Right cardiac atrium (tissue), 5 donors: Measurements from ENCODE around the gene NEDD4L. TPM values are rescaled to one million over a fixed set of nuclear protein-coding genes. Genes with fewer than 3 reads are reported as not detected.
A peak's percentile ranks its signal among the peaks of the same experiment; 100 is the strongest.

Experiments used
- ATAC-seq, 2 donors: fragments of 200-7000 bp; cut with Tn5 transposase; one replicate each; pipeline versions ENCODE4 v1.8.0 to v1.9.1; 2020; ENCODE audit warnings: moderate library complexity in 2 of 2, mild to moderate bottlenecking in 1 of 2
- DNase-seq, 3 donors: peaks; one replicate each; pipeline ENCODE4 v3.0.0-alpha.2; 2020
- H3K27ac ChIP-seq: one replicate; pipeline ENCODE4 v1.5.1; 2013; ENCODE audit warnings: mild to moderate bottlenecking, low read length, control low read depth, moderate library complexity
- H3K27me3 ChIP-seq: one replicate; pipeline ENCODE4 v1.6.1; 2013; ENCODE audit not compliant: control insufficient read depth, insufficient read depth
- H3K4me1 ChIP-seq: one replicate; pipeline ENCODE4 v1.6.1; 2013; ENCODE audit warnings: low read length; ENCODE audit not compliant: control insufficient read depth, insufficient read depth
- H3K4me3 ChIP-seq: one replicate; pipeline ENCODE4 v1.5.1; 2013; ENCODE audit warnings: low read length, control low read depth
- H3K9me3 ChIP-seq: one replicate; pipeline ENCODE4 v1.6.1; 2013; ENCODE audit warnings: low read length; ENCODE audit not compliant: control insufficient read depth
- WGBS: extraction: QIAGEN DNeasy Blood & Tissue Kit; methylation state at CpG from one replicate; pipeline ENCODE4 v1.1.7; 2013; 5-methylcytosine and 5-hydroxymethylcytosine counted together
- intact Hi-C, 4 donors: fragments of 100-400 bp; cut with DNase I; formaldehyde crosslinking; loops; one replicate each; pipeline versions ENCODE4 v1.11.0 to v1.14.0; 2022 to 2023
- polyA plus RNA-seq: library from polyadenylated mRNA; stranded (reverse); fragments of 200-250 nt; gene quantifications from one replicate; pipeline ENCODE4 v1.2.3, GENCODE V29; 2013
- total RNA-seq, 4 donors: library from RNA; stranded (reverse); fragmentation: NEBNext Ultra II Directional; extraction: Animal tissue kit (Norgen Biotek cat#: 25700); gene quantifications; one replicate each; pipeline ENCODE4 v1.2.1, GENCODE V29; 2021
- donor health status: healthy with polysubstance abuse.
- donor health status: DM: no; HTN: yes; CAD: no.
- donor health status: DM: no; HTN: no; CAD: no.
- donor health status: DM: no; HTN: yes; CAD: no; lungs with severe emphysema.
- donor health status: DM: yes; HTN: yes; CAD: no.

Gene NEDD4L
- total and polyA plus RNA-seq, 5 donors = 25.7 to 87.5 (median 74.0) TPM

GRCh38 chr18:58241877-58242276, 197.9 kb downstream of the NEDD4L start:
- Histone ChIP-seq H3K4me1 (no peaks in the 10 kb centered on the region), H3K27me3 (no peaks in the 10 kb centered on the region), H3K4me3 (no peak overlapping the region), H3K27ac (no peak overlapping the region), H3K9me3 (no peaks in the 10 kb centered on the region)
- peak; percentile 52 to 71 for ATAC-seq
- intact Hi-C loops = no loop called here
- DNase-seq = peak in 1 of 3 donors; percentile 30
- 30% methylated on average over 6 of the region's 6 CpGs for WGBS

DNA sequence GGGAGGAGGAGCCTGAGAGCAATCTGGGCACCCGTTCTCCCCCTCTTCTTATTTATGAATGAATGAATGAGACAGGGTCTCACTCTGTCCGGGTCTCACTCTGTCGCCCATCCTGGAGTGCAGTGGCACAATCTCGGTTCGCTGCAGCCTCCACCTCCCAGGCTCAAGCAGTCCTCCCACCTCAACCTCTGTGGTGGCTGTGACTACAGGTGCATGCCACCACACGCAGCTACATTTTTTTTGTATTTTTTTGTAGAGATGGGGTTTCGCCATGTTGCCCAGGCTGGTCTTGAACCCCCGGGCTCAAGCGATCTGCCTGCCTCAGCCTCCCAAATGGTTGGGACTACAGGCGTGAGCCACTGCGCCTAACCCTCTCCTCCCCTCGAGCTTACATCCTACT, 198.4 kb downstream of the NEDD4L start:
- intact Hi-C loops = no loop called here
- H3K4me1 ChIP-seq = peaks cover 4% of the 10 kb centered on the region
- no peaks in the 10 kb centered on the region for H3K9me3 ChIP-seq
- ATAC-seq (no peak), DNase-seq (no peak)
- 93% methylated on average over 12 of the region's 12 CpGs for WGBS
- H3K27me3 ChIP-seq = no peaks in the 10 kb centered on the region
- H3K4me3 ChIP-seq = no peak overlapping the region
- no peak overlapping the region for H3K27ac ChIP-seq

GRCh38 chr18:58242968-58243367, 198.9 kb downstream of the NEDD4L start:
- Histone ChIP-seq H3K27me3 (no peaks in the 10 kb centered on the region), H3K4me3 (no peak overlapping the region), H3K9me3 (no peaks in the 10 kb centered on the region), H3K4me1 (peaks cover 4% of the 10 kb centered on the region), H3K27ac (no peak overlapping the region)
- DNase-seq (no peak), ATAC-seq (no peak)
- intact Hi-C loops = no loop called here
- 87% methylated on average over 5 of the region's 5 CpGs for WGBS

GRCh38 chr18:58243401-58243800, 199.4 kb downstream of the NEDD4L start:
- ATAC-seq (no peak), DNase-seq (no peak)
- Histone ChIP-seq H3K27ac (no peak overlapping the region), H3K4me3 (no peak overlapping the region), H3K4me1 (peaks cover 4% of the 10 kb centered on the region), H3K9me3 (no peaks in the 10 kb centered on the region), H3K27me3 (no peaks in the 10 kb centered on the region)
- 94% methylated on average over 5 of the region's 5 CpGs for WGBS
- intact Hi-C loops = no loop called here

DNA sequence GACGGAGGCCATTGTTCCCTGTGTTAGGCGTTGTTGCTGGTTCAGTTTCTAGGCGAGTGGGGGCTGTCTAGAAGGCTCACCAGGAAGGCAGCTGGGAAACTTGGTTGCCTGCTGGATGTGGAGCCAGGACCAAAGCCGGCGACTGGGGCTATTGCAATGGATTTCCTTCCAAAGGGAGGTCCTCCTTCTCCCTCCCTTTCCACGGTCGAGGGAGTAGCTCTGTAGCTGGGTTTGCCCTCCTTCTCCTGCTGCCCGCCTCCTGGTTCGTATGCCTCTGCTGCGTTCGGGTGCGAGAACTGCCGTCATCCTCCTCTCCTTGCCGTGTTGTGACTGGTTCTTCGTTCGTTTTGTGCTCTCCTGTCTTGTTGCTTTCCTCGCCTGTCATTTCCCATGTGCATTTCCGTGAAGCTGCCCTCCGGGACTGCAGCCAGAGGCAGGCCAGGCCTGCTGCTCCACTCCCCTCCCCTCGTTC, 203.4 kb downstream of the NEDD4L start:
- intact Hi-C loops = no loop called here
- WGBS = 19% methylated on average over 20 of the region's 20 CpGs

DNA sequence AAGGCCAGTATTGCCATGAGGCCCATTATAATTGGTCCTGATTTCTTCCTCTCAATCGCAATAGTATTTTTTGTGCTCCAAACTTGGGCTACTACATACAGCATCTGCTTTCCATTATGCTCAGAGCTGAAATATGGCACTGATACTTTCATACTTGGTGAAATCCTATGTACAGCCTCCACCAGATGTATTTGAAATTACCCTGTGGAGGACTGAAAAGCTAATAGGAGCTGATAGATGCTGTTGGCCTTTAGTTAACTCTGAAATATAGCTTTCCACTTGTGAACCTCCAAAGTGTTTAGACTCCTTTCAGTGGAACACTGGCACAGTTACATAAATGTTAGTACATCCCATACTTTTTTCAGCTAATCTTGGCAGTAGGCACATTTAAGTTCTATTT, 205.7 kb downstream of the NEDD4L start:
- no peak overlapping the region for H3K27ac ChIP-seq
- DNase-seq (no peak), ATAC-seq (no peak)
- WGBS = 88% methylated on average over 1 of the region's 1 CpG
- intact Hi-C loops = loop anchor here in 1 of 4 donors (10.0 kb wide), 1 partner anchor 65 kb away; no protein-coding TSS in a partner anchor
- no peak overlapping the region for H3K4me3 ChIP-seq
- H3K9me3 ChIP-seq = no peaks in the 10 kb centered on the region
- H3K27me3 ChIP-seq = no peaks in the 10 kb centered on the region
- peaks cover 4% of the 10 kb centered on the region for H3K4me1 ChIP-seq

More for the DNA sequence above, 203.4 kb downstream of the NEDD4L start:
- Histone ChIP-seq H3K4me3 (peak overlapping the region; percentile 11), H3K27me3 (no peaks in the 10 kb centered on the region), H3K4me1 (peaks cover 4% of the 10 kb centered on the region), H3K27ac (peak overlapping the region; percentile 63), H3K9me3 (no peaks in the 10 kb centered on the region)
- DNase-seq (peak; percentile 34 to 66 (median 63)), ATAC-seq (peak; percentile 80 to 82)

DNA sequence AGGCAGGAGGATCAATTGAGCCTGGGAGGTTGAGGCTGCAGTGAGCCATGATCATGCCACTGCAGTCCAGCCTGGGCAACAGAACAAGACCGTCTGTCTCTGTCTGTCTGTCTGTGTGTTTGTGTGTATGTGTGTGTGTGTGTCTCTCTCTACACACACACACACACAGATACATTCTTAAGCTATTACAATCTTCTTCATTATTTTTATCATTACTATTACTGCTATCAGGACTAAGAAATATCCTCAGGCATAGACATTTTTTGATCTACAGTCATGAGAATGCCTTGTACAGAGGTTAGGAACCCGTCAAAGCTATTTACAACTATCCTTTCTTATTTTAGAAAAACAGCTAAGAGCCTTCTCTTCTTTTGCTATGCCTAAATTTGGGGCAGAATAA, 207.4 kb downstream of the NEDD4L start:
- DNase-seq (no peak), ATAC-seq (no peak)
- Histone ChIP-seq H3K27ac (no peak overlapping the region), H3K4me3 (no peak overlapping the region), H3K4me1 (peaks cover 4% of the 10 kb centered on the region), H3K27me3 (no peaks in the 10 kb centered on the region), H3K9me3 (no peaks in the 10 kb centered on the region)
- intact Hi-C loops = loop anchor here in 1 of 4 donors (10.0 kb wide), 1 partner anchor 63 kb away; no protein-coding TSS in a partner anchor
- WGBS = 92% methylated on average over 2 of the region's 2 CpGs

- Histone ChIP-seq H3K27me3 (no peaks in the 10 kb centered on the region), H3K27ac (no peak overlapping the region), H3K9me3 (no peaks in the 10 kb centered on the region), H3K4me3 (no peak overlapping the region), H3K4me1 (peaks cover 2% of the 10 kb centered on the region)
- intact Hi-C loops = loop anchor here in 1 of 4 donors (10.0 kb wide), 1 partner anchor 63 kb away; no protein-coding TSS in a partner anchor
- DNase-seq = no peak
- 80% methylated on average over 6 of the region's 6 CpGs for WGBS
- no peak for ATAC-seq
Measured at GRCh38 chr18:58252166-58252565, 208.1 kb downstream of the NEDD4L start.

GRCh38 chr18:58253318-58253717, 209.3 kb downstream of the NEDD4L start:
- Histone ChIP-seq H3K27ac (no peak overlapping the region), H3K4me1 (no peaks in the 10 kb centered on the region), H3K27me3 (no peaks in the 10 kb centered on the region), H3K9me3 (no peaks in the 10 kb centered on the region), H3K4me3 (no peak overlapping the region)
- 95% methylated on average over 2 of the region's 2 CpGs for WGBS
- no peak for ATAC-seq
- no peak for DNase-seq
- intact Hi-C loops = loop anchor here in 1 of 4 donors (10.0 kb wide), 1 partner anchor 61 kb away; no protein-coding TSS in a partner anchor

DNA sequence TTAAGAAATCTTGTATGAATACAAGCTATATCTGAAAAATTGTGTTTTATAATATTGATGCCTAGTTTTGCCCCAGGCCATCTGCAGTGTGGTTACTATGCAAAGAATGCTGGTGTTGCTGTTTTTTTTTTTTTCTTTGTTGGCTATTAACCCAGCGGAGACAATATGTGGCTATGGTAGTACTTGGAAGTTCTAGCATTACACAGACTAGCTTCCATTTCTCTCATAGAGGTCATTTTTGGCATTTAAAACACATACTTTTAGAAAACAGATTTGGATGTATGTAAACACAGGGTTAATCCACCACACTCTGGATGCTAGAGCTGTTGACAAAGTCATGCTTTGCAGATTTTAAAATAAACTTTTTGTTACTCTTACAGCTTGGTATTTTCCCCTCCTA, 209.8 kb downstream of the NEDD4L start:
- Histone ChIP-seq H3K27me3 (no peaks in the 10 kb centered on the region), H3K9me3 (no peaks in the 10 kb centered on the region), H3K27ac (no peak overlapping the region), H3K4me3 (no peak overlapping the region), H3K4me1 (no peaks in the 10 kb centered on the region)
- DNase-seq (no peak), ATAC-seq (no peak)
- 91% methylated on average over 1 of the region's 1 CpG for WGBS
- intact Hi-C loops = loop anchor here in 1 of 4 donors (10.0 kb wide), 1 partner anchor 61 kb away; no protein-coding TSS in a partner anchor

DNA sequence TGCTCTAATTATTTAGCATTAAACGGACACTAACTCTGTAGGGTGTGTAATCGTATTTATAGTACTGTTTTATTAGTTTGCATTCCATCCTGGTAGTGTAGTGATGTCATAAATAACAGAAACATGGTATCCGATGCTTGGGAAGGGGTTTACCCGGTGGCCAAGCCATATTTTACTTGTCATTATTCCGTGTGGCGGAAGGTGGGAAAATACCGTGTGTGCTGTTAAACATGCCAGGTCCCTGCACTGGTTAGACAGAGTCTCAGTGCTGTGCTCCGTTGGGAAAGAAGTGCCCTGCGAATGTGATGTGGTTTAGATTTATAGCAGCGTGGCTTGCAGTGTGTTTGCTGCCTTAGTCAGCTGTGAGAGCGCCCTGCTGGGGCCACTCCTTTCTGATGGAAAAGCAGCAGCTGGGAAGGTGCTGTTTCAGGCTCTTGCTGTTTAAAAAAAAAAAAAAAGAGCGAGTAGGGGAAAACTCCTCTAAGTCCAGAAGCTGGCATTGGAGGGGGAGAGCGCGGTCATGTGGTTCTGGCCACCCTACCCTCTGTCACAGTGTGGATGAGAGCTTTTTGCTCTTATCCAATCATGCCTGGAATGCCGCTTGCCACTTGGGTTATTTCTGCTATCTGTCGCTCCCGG, 211.0 kb downstream of the NEDD4L start:
- H3K9me3 ChIP-seq = no peaks in the 10 kb centered on the region
- H3K27ac ChIP-seq = peak overlapping the region; percentile 87
- no peaks in the 10 kb centered on the region for H3K4me1 ChIP-seq
- 65% methylated on average over 17 of the region's 17 CpGs for WGBS
- peak; percentile 87 to 92 for ATAC-seq
- peak; percentile 34 to 75 (median 70) for DNase-seq
- peak overlapping the region; percentile 66 for H3K4me3 ChIP-seq
- intact Hi-C loops = loop anchor here in 3 of 4 donors (5.0 to 10.0 kb wide), 3 partner anchors 57 to 67 kb away; no protein-coding TSS in a partner anchor
- H3K27me3 ChIP-seq = no peaks in the 10 kb centered on the region
